ENCODE results near the gene CFAP74.

The CFAP74 gene

GRCh38 chr1:1988061-1988945, 15.3 kb downstream of the CFAP74 start:
- no peak for DNase-seq (ENCODE audit: low read depth)
- TF ChIP-seq CTCF (IDR thresholded peaks at IDR 0.05; ENCODE audit: control insufficient read depth, insufficient read depth, low read depth, low read length, missing control alignments), result no peak
- H3K4me3 ChIP-seq (ENCODE audit: control insufficient read depth, low read depth, low read length), result no peak overlapping the region

GRCh38 chr1:1987142-1987510, 16.5 kb downstream of the CFAP74 start:
- DNase-seq (ENCODE audit: low read depth), result no peak
- no peak for TF ChIP-seq CTCF (IDR thresholded peaks at IDR 0.05; ENCODE audit: control insufficient read depth, insufficient read depth, low read depth, low read length, missing control alignments)
- H3K4me3 ChIP-seq (ENCODE audit: control insufficient read depth, low read depth, low read length), result no peak overlapping the region

GRCh38 chr1:1986451-1987141, 17.0 kb downstream of the CFAP74 start:
- H3K4me3 ChIP-seq (ENCODE audit: control insufficient read depth, low read depth, low read length), result no peak overlapping the region
- DNase-seq (ENCODE audit: low read depth), result no peak
- no peak for TF ChIP-seq CTCF (IDR thresholded peaks at IDR 0.05; ENCODE audit: control insufficient read depth, insufficient read depth, low read depth, low read length, missing control alignments)

- DNase-seq (ENCODE audit: low read depth), result no peak
- no peak overlapping the region for H3K4me3 ChIP-seq (ENCODE audit: control insufficient read depth, low read depth, low read length)
- TF ChIP-seq CTCF (IDR thresholded peaks at IDR 0.05; ENCODE audit: control insufficient read depth, insufficient read depth, low read depth, low read length, missing control alignments), result no peak
Measured at GRCh38 chr1:1985375-1986050, 18.1 kb downstream of the CFAP74 start.

- H3K4me3 ChIP-seq (ENCODE audit: control insufficient read depth, low read depth, low read length), result no peak overlapping the region
- no peak for DNase-seq (ENCODE audit: low read depth)
- no peak for TF ChIP-seq CTCF (IDR thresholded peaks at IDR 0.05; ENCODE audit: control insufficient read depth, insufficient read depth, low read depth, low read length, missing control alignments)
Measured at GRCh38 chr1:1984560-1985070, 19.0 kb downstream of the CFAP74 start.
